HG02938 (cell line): Measurements from ENCODE around the gene EXOC3L4.
"Not testable (repeated sequence)": the region's sequence is repeated elsewhere in the genome, so short reads cannot be mapped to it uniquely, and the experiment has no call there.

Experiments
- ATAC-seq: cut with Tn5 transposase; IDR thresholded peaks from one replicate; pipeline ENCODE4 v1.9.1; 2021; ENCODE audit warnings: mild to moderate bottlenecking, moderate library complexity; ENCODE audit not compliant: unreplicated experiment

Gene EXOC3L4

GRCh38 chr14:103094406-103095209 lies at the start of gene EXOC3L4:
TSS of gene EXOC3L4 (plus strand) at chr14:103094725. CDS start at chr14:103100220, 5,495 bp downstream.
- ATAC-seq, result no peak

GRCh38 chr14:103045371-103045869 lies 49.1 kb upstream of the EXOC3L4 start:
- ATAC-seq, result no peak

- not testable (repeated sequence) for ATAC-seq
These were observed 47.1 kb upstream of the EXOC3L4 start for GRCh38 chr14:103047453-103047852.

GRCh38 chr14:103050935-103051334 lies 43.6 kb upstream of the EXOC3L4 start:
- ATAC-seq, result no peak

DNA sequence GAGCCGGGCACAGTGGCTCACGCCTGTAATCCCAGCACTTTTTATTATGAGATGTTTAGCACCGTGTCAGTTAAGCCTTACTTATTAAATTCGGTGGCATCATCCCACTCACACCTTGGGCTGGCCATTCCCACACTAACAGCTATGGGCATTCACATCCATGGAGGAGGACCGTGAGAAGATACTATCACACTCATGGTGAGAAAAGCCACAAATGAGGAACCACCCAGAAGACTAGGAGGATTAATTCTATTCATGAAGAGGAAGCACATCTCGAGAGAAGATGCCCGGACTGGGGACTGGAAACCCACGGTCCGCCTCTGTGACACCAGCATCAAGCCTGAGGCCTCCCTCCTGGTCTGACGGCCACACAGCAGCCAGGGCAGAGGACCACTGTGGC lies 42.1 kb upstream of the EXOC3L4 start:
- ATAC-seq, result no peak

- no peak for ATAC-seq
These were observed 38.8 kb upstream of the EXOC3L4 start for GRCh38 chr14:103055695-103056094.

GRCh38 chr14:103056322-103057027 lies 38.0 kb upstream of the EXOC3L4 start:
- no peak for ATAC-seq

DNA sequence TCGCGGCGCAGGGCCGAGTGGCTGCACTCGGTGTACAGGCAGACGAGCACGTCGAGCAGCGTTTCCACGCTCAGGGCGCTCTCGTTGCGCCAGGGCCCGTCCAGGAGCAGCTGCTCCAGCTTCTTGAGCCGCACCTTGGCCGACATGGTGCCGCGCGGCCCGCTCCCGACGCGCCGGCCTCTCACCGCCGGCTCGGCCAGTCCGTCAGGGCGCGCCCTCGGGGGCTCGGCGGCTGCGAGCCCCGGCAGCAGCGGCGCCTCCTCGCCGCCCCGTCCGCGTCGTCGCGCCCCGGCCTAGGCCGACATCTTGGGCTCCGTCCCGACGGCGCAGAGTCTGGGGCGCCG lies 37.5 kb upstream of the EXOC3L4 start:
- ATAC-seq, result peak; percentile 32

GRCh38 chr14:103057372-103058163 lies 37.0 kb upstream of the EXOC3L4 start, which contains the start of gene CDC42BPB:
TSS of gene CDC42BPB (minus strand) at chr14:103057549. CDS start at chr14:103057173, 376 bp downstream.
- peak; percentile 46 for ATAC-seq

DNA sequence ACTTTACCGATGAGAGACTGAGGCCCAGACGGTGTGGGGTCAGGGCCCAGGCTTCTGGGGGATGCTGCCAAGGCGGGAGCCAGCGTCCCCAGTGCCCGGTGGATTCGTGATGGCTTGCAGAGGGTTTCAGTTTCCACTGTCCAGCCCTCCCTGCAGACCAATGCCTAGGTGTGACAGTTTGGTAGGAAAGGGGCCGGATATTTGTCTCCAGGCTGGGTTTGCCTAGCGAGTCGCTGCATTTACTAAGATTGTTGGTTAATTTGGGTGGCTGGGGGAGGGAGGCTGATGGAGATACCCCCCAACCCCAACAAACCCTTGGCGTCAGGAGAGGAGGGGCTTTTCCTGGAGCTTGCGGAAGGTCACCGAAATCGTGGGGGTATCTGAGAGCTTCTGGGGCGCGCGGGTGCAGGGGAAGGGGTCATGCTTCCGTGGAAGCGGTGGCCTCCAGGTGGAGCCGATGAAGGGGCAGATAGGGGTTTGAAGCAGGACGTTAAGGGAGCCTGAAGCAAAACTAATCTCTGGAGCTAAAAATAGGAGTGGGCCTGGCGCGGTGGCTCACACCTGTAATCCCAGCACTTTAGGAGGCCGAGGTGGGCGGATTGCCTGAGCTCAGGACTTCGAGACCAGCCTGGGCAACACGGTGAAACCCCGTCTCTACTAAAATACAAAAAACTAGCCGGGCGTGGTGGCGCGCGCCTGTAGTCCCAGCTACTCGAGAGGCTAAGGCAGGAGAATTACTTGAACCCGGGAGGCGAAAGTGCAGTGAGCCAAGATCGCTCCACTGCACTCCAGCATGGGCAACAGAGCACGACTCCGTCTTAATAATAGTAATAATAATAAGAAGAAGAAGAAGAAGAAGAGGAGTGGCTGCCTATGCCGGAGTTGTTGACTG lies 36.1 kb upstream of the EXOC3L4 start:
- ATAC-seq, result no peak

- no peak for ATAC-seq
These were observed 35.0 kb upstream of the EXOC3L4 start for GRCh38 chr14:103059556-103059955.

DNA sequence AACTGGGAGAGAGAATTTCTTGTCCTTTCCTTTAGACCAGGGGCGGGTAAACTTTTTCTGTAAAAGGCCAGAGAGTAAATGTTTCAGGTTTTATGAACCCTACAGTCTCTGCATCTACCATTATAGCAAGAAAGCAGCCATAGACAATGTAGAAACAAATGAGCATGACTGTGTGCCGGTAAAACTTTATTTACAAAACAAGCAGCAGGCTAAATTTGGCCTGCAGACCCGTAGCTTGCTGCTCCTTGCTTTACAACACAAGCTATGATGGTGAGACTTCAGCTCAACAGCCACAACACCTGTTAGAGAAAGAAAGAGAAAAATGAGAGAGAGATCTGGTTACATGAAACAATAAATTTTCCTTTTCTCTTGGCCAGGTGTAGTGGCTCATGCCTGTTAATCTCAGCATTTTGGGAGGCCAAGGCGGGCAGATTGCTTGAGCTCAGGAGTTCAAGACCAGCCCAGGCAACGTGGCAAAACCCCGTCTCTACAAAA lies 33.0 kb upstream of the EXOC3L4 start:
- ATAC-seq, result no peak

DNA sequence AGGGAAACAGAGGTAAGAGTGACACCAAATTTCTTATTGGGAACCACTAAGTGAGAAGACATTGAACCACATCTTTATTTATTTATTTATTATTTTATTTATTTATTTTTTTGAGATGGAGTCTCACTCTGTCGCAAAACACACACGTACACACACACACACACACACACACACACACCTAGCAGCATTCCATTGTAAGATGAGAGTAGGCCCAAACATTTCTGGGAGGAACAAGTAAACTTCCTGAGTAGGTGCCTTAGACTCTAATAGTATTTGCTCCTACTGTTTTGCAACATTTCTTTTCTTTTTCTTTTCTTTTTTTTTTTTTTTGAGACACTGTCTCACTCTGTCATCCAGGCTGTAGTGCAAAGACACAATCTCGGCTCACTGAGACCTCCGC lies 30.1 kb upstream of the EXOC3L4 start:
- ATAC-seq, result no peak

GRCh38 chr14:103064978-103065377 lies 29.5 kb upstream of the EXOC3L4 start:
- ATAC-seq, result no peak

DNA sequence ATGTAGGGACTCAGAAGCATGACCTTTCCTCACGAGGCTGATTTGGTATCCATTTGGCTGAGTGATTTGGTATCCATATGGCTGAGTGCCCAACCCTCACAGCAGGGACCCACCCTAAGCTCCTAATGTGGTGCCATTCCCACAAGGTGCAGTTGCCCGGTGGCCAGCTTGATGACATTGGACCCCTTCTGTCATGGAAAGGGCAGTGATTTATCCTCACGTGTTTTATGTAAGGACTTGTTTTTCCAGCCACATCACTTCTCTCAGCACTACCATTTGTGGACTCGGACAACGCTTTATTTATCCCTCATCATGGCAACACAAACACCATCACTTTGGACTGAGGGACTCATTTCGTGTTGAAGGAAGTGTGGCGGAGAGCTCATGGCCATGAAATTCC lies 28.7 kb upstream of the EXOC3L4 start:
- no peak for ATAC-seq

DNA sequence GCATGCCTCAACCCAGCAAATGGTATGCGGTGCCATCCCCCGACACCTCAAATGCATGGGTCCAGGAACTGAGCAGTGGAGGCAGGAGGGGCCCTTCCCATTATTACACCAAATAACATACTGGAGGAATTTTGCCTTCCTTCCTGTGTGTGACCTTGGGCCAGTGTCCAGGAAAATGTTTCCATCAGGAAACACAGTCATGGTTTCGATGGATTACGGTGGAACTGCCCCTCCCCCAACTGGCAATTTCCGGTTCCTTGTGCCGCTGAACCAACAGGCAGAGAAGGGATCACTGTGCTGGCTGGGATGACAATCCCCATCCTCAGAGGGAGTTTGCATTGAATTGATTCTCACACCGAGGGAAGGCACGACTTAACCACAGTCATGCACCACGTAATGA lies 28.1 kb upstream of the EXOC3L4 start:
- ATAC-seq, result no peak

DNA sequence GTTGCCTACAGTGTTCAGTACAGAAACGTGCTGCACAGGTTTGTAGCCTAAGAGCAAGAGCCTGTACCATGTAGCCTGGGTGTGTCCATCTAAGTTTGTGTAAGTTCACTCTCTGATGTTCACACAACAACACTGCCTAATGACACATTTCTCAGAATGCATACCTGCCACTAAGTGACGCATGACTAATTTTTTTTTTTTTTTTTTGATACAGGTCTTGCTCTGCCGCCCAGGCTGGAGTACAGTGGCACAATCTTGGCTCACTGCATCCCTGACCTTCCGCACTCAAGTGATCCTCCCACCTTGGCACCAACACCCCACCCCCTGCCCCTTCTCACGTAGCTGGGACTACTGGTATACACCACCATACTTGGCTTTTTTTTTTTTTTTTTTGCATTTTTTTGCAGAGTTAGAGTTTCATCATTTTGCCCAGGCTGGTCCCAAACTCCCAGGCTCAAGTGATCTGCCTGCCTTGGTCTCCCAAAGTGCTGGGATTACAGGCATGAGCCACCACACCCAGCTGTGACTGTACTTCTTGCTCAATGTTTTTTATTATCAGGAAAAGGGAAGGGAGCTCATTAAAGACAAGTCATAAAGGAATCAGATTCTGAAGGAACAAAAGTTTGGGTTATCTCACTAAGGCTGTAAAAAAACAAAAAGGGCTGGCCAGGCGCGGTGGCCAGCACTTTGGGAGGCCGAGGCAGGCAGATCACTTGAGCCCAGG lies 27.1 kb upstream of the EXOC3L4 start:
- no peak for ATAC-seq

GRCh38 chr14:103068351-103069073 lies 26.0 kb upstream of the EXOC3L4 start:
- ATAC-seq, result no peak
